NCI-H2196 (cell line): ENCODE results near the gene PLEKHM3.

Experiments used
- DNase-seq: peaks from one replicate; lab custom pipeline; 2025; ENCODE audit not compliant: unreplicated experiment; lab: John Stamatoyannopoulos, UW

The PLEKHM3 gene

DNA sequence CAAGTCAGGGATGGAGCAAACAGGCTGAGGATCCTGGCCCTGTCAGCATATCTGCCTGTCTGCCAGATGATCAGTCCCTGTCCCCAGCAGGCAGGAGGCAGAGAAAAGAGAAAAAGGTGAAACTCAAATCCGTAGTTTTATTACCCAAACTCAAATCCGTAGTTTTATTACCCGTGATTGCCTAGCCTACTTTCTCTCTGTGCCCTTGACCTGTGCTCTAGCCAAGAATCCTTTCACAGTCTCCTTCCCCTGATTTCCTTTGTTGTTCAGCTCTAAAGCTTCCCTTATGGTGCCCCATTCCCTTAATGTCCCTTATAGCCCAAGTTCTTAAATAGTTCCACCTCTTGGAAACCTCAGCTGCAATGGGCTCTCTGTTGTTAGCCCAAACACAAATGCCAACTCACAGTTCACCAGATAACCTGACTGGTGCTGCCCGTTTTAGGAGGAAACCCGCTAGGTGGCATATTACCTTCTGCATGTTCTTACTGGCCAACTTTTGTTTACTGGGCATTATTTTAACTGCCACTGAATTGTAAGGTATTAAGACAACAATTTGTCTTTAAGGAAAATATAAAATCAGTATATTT, 130.0 kb downstream of the PLEKHM3 start:
- DNase-seq, result no peak

DNA sequence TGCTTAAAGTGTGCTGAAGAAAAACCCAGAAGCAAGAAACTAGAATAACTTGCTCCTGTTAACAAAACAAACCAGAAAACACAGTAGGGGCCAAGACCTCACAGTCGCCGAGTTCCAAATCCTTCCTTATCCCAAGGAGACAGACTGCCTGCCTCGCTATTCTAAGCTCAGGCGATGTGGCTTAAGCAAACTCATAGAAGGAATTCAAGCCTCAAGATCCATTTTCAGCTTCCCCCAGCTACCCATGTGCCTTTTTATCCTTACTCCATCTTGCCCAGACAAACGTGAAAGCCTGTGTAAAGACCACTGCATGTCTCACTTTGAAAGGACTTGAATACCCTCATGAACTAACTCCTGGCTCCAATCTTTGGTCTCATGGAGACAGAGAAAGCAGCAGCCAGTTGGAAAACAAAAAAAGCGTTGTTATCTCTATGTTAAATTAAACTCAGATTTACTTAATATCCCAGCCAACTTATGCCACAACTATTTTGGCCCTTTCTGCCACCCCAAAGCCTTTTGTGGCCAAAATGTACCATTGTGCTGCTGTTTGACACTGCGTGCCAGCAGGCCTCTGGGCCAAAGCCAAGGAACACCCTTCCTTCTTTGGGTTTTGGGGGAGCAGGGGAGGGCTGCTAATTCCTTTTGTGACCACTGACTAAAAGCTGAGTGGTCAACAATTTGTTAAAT, 132.5 kb downstream of the PLEKHM3 start:
- no peak for DNase-seq

DNA sequence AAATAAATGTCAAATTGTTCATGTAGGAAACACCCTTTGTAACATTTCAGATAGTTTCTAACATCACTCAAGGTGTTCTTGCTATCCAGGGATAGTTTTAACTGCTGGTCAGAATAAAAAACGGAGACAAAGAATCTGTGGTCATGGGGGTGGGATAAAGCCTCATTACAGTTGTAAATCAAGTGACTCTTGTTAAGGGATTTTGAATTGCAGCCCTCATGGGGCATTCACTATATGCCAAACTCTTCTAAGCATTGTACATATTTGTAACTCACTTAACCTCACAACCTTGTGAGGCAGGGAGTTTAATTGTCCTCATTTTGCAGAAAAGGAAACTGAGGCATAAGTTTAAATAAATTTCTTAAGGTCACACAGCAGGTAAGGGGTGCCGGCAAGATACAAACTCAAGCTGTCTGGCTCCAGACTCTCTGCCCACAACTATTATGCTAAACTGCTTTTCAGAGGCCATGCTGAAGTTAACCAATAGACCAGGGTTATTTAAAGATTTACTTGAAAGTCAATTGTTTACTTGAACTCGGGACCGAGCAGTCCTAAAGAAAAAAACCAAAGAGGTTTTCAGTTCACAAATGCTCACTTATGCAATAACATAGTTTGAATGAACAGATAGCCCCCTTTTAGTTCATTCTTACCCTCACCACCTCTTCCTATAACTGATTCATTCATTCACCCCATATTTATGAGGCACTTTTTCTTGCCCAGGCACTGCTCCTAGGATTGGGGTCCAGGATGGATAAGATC, 134.1 kb downstream of the PLEKHM3 start:
- DNase-seq, result no peak

DNA sequence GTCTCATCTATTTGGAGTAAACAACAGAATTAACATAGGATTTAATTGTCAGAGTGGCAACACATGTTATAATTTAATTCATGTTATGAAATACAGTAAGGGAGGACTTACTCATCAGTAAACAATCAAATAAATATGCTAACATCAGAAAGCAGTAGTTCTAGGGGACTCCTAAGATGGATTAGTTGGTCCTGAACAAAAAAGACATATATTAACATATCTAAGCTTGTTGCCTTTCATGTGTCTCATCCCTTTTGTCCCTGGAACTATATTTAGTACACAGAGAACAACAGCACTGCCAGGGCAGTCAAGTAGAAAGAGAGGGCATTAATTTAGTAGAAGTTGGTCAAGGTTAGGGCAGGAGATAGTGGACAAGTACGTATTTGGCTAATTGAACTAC, 137.8 kb downstream of the PLEKHM3 start:
- no peak for DNase-seq

DNA sequence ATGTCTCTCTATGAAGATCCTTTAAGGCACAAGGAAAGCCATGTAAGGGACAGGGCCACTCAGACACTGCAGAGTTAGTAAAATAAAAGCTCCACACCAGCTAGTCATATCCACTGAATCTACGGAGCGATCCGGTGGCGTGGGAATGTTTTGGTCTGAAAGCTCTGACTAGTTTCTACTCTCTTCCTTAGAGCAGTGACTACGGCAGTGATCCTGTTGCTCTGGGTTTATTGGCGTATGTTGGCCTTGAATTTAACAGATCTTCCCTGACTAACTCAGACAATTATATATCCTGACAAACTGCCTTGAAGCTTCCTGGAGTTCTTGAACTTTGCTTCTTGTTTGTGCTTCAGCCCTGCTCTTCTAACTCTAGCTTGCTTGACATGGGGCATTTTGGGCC, 140.3 kb downstream of the PLEKHM3 start:
- DNase-seq, result no peak

DNA sequence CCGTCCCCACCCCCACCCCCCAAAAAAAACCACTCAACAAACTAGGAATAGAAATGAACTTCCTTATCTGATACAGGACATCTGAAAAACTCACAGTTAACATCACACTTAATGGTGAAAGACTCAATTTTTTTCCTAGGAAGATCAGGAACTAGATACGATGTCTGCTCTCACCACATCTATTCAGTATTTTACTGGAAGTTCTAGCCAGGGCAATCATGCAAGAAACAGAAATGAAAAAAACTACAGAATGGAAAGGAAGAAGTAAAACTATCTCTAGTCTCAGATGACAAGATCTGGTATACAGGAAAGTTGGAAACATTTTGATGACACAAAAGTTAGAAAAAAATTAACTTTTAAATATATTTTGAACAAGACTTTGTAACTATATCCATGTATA, 141.2 kb downstream of the PLEKHM3 start:
- DNase-seq, result no peak

DNA sequence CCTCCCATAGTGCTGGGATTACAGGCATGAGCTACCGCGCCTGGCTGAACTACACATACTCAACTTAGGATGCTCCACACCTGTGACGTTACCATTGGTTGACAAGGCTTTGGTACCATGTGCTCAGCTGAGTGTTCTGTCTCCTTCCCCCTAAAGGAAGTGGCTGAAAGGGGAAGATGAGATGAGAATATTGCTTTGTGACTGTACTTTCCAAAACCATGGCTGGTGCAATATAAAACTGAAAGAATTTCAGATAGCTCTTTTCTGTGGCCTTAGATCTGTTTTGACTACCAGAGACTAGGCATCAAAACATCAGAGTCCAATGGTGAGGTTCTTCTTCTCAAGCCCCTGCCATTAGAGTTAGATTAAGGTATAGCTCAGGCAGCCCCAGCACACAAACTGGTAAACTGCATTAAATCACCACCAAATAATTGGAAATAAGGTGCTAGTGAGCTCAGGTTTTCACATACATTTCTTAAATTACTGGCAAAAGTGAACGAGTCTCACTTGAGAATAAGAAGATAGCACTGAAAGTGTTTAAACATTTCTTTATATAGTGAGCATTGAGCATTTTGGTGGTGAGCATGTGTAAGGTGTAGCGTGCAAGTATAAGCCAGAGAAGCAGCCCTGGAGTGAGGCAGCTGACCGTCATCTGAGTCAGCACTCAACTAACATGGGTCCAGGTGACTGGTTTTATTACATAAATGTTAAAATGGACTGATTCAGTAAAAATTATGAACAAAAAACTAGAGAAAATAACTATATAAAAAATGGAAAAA, 142.1 kb downstream of the PLEKHM3 start:
- DNase-seq, result no peak

DNA sequence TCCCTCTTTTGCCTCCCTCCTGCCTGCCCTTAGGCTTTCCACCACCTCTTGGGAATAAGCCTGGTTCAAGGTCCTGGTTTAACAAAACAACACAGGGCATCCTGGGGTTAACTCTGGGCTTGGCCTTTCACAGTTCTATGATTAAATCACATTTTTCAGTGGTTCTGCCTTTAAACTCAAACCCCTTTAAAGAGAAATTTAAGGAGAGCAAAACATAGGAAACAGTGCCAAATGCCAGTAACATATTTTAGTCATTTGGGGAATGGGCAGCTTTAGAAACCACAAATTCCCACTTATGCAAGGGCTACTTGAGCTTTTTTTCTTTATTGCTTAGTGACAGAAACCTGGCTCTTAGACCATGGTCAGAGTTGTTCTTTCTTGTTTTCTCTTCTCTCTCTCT, 143.4 kb downstream of the PLEKHM3 start:
- DNase-seq, result no peak

DNA sequence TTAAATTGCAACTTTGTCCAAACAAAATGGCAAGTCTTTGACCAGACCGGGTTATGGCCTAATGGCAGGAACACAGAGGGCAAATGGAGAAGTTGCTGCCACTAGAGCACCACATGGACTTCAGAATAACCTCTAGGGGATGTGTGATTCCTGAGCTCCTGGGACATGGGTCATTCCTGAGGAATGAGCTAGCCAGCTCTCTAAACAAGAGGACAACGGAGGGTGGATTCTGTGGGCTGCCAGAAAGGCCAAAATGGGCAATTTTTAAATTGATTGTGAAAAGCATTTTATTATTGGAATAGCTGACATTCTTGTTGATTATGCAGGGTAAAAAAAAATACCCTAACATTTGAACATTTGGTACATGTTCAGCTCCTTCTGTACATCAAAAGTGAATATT, 145.8 kb downstream of the PLEKHM3 start:
- DNase-seq, result no peak

DNA sequence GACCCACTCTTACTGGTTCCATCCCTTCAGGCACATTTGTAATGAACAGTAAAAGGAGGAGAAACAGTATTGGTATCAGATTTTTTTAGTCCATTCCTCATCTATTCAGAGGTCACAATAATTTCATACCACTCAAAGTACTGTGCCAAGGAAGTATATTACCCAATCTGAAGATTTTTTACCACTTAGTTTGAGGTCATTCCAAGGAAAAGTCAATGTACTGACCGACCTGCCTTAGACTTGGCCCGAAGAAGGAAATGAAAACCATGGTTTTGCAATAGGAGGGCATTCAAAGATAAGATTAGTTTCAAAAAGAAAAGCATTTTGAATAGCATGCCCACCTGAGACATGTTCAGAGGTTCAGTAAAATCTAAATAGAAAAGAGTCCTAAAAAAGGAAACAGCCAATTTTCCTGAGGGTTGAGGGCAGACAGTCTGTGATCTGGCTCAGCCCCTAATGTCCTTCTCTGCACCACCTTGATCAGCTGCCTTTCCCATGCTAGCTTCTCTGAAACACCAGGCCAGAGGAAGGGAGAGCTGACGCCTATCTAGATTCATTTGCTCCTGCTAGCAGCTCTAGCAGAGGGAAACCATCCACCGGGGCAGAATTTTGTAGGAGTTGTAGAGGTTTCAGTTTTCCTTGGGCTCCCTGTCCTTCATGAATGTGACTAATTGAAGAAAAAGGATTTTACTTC, 148.3 kb downstream of the PLEKHM3 start:
- no peak for DNase-seq

DNA sequence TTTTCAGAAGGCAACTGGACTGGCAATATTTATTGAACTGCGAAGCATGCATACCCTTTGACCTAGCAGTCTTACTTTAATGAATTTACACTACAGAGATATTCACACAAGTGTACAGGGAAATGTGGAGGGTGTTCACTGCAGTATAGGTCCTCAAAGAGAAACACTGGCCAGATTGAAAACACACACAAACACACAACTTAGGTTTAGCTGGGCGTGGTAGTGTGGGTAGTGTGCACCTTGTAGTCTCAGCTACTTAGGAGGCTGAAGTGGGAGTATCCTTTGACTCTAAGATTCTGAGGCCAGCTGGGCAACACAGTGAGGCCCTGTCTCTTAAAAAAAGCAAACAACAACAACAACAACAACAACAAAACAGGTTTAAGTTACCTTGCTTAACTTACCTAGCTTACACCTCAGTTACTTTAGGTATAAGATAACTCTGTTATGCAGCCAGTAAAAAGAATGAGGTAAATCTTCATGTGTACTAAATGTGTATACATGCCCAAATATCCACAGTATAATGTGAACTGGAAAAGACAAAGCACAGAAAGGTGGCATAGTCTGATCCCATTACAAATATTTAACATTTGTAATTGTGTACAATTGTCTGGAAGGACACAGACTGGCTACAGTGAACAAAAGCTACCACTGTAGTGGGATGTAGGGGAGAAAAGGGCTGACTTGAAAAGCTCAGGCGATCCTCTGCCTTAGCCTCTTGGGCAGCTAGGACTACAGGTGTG, 149.7 kb downstream of the PLEKHM3 start:
- no peak for DNase-seq

DNA sequence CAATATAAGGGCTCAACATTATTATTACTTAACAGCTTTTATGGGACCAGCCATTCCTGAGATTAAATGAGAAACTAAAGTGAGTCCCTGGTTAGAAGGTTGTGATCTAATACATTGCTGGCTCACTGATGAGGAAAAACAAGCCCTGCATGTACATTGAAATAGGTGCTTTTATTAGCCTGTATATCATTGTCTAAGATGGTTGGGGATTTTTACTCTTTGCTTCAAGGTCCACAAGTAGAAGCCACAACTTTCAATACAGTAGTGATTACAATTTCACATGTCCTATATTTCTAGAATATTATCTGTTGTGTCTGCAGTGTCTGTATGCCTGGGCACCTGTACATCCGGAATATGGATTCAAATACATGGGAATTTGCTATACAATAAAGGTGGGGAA, 151.5 kb downstream of the PLEKHM3 start:
- DNase-seq, result no peak

DNA sequence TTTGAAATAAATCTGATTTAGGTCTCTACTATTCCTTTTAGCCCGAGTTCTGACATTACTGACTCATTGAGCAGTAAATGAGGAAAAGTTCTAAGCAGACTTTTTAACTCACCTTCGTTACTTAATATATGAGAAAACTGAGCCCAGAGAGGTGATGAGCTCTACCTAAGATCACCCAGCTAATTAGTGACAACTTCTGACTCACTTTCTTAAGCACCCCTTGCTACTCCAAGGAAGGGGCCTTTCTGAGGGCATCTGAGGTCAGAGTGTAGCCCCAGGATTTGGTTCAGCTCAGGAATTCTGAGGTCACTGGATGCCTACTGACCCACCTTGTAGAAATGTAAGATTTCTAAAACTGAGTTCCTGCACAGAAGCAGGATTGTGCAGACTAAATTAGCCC, 153.4 kb downstream of the PLEKHM3 start:
- DNase-seq, result no peak

DNA sequence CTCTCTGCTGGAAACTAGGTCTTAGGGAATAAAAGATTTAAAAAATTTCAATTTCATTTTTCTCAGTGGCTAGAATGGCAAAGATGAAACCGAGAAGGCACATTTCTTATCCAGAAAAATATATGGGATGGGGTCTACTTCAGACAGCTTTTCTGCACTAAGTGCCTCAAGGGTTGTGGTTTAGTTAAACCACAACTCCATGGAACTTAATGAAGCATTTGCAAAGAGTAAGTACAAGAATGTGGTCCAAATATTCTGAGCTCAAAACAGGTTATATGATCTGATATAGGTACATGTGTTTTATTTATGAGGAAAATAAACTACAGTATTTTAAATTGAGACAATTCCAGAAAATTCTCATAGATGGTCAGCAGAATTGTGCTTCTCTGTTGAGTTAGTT, 153.8 kb downstream of the PLEKHM3 start:
- no peak for DNase-seq

DNA sequence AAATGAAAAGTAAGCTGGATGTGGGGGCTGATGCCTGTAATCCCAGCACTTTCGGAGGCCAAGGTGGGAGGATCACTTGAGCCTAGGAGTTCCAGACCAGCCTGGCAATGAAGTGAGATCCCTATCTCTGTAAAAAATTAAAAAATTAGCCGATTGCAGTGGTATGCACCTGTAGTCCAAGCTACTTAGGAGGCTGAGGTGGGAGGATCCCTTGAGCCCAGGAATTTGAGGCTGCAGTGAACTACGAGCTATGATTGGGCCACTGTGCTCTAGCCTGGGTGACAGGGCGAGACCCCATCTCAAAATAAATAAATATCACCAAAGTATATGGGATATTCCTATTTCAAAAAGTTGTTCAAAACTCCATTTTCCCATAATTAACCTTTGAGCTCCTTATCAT, 154.5 kb downstream of the PLEKHM3 start:
- DNase-seq, result no peak

DNA sequence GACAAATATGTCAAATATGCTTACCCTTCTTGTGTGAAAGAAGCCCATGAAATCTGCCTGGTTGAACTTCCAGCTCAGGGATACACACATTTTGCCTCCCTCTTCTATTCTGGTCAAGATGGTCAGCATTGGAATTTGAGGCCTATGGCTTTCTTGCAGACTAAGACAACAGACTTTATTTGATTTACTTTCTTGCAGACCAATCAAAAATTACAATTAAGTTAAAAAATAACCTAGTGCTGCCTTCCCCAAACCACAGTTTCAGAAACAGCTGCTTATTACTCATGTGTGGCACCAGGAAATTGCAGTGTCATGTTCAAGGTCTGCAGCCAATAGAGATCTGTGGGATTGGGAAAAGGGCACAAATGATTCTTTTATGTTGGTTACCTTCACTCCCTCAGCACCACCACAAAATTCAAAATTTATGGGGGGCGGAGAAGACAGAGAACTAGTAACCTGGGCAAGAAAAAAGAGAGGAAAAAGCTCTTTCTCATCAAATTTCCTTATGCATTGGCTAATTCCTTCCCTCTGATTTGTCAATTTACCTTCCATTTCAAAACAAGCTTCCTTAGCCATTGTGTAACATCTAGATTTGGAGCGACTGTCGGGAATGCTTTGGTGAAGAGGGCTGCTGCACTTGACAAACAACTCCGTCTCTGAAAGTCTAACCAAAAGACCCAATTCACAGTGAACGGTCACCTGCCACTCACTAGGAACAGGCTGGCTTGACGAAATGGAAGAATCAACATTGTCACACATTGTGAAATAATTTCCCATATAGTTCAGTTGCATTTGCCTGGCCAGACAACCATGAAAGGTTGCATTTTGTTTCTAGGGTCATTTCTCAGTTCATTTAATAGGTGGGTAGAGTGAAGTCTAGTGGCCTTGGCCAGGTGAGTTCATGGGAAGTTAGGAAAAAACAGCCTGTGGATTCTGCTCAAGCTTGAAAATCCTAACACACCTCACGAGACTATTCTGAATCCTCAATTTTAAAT, 155.2 kb downstream of the PLEKHM3 start:
- no peak for DNase-seq

DNA sequence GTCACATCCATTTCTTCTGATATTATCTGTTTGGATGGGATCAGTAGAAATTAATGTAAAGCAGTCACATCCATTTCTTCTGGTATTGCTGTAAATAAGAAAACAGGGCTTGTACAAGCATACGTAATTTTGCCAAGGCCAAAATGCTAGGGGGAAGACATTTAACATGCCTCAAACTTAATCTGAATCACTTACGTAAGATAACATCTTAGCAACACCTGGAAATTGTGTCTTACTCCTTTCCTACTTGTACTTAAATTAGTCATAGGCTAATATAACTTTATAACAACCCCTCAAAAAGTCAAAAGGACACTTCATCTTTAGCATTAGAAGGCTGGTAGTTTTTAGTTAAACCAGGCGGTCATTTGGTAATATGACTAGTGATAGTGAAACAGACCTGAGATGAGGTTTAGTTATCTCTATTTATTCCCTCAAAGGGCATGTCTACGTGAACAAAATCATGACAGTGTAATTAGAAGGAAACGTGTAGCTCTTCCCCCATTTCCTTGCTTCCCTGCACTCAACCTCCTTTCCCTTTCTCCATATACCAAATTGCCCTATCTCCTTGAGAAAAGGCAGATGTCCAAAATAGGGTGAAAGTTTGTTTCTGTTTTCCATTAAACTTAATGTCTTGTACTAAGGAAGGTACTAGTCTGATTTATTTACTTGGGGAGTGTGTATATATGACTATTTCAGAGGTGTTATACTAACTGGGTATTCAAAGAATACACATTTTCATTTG, 156.3 kb downstream of the PLEKHM3 start:
- no peak for DNase-seq

DNA sequence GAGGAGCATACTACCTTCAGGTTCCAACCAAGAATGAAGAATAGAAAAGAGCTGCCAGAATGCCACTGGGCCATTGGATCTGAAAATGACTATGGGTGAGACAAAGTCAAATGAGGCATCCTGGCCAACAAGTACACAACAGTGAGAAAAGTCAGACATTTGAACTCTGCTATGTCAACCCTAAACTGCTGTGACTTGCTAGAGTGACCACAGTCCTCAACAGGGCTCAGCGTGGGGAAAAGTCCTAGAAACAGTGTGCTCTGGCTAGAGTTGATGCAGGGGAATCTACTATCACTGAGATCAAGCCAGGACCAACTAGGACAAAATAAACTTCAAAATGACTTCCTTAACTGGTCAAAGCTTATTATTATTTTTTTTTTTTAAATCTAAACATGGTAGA, 157.4 kb downstream of the PLEKHM3 start:
- DNase-seq, result no peak

DNA sequence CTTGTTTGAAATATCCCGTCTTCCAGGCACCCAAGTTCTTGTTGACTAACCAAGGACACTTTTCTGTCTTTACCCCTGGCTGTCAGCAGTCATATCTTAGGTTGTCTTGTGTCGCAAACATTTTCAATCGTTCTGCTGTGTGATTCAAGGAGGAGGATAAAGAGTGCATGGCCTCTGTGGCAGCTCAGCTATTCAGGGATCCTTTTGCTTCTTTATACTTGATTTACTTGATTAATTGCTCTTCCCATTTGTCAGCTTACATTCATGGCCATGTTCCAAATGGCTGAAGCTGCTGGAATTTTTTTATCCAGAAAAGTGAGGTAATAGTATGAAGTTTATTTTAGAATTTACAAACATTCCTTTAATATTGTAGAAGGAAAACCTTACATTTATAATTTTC, 158.3 kb downstream of the PLEKHM3 start:
- no peak for DNase-seq
